Fibroblast of lung (primary cell): ENCODE data around the gene TENT4A. TPM values are rescaled to one million over a fixed set of nuclear protein-coding genes. Genes with fewer than 3 reads are reported as not detected.

Experiments used
- DNase-seq, 2 donors: peaks; one replicate each; pipeline versions ENCODE4 v3.0.0 to v3.0.0-alpha.2; 2010; ENCODE audit warnings: low read depth in 2 of 2
- H2AFZ ChIP-seq: 2 replicates; pipeline ENCODE4 v1.5.1; 2012; ENCODE audit warnings: low read length, control low read depth, inconsistent platforms
- H3K27ac ChIP-seq: 2 replicates; pipeline ENCODE4 v1.5.1; 2011; ENCODE audit warnings: low read length, control low read depth; ENCODE audit not compliant: insufficient read depth
- H3K27me3 ChIP-seq: 2 replicates; pipeline ENCODE4 v1.5.1; 2011; ENCODE audit warnings: mild to moderate bottlenecking, low read length; ENCODE audit not compliant: control insufficient read depth, insufficient read depth
- H3K36me3 ChIP-seq: 2 replicates; pipeline ENCODE4 v1.5.1; 2011; ENCODE audit warnings: low read length; ENCODE audit not compliant: control insufficient read depth, insufficient read depth
- H3K4me1 ChIP-seq: 2 replicates; pipeline ENCODE4 v1.5.1; 2011; ENCODE audit warnings: low read length; ENCODE audit not compliant: control insufficient read depth, insufficient read depth; ENCODE audit errors: extremely low read depth
- H3K4me2 ChIP-seq: 2 replicates; pipeline ENCODE4 v1.5.1; 2011; ENCODE audit warnings: low read length, control low read depth; ENCODE audit not compliant: insufficient read depth; ENCODE audit errors: extremely low read depth
- H3K4me3 ChIP-seq, 4 experiments: fragments of 200-600 bp in 1 of 4; sonication (generic) in 1 of 4; replicated peaks in 1 of 4; 2 replicates each; pipeline ENCODE4 v1.5.1; 2011 to 2016; ENCODE audit warnings: low read length in 4 of 4, low read depth in 3 of 4, mild to moderate bottlenecking in 3 of 4, control low read depth in 2 of 4, inconsistent platforms in 1 of 4, mixed read lengths in 1 of 4; ENCODE audit not compliant: insufficient read depth in 1 of 4; ENCODE audit errors: control extremely low read depth in 1 of 4
- H3K79me2 ChIP-seq: 2 replicates; pipeline ENCODE4 v1.5.1; 2012; ENCODE audit warnings: mild to moderate bottlenecking, low read length, inconsistent platforms; ENCODE audit not compliant: control insufficient read depth, insufficient read depth
- H3K9ac ChIP-seq: 2 replicates; pipeline ENCODE4 v1.5.1; 2011; ENCODE audit warnings: mild to moderate bottlenecking, low read length, control low read depth; ENCODE audit not compliant: insufficient read depth
- H3K9me3 ChIP-seq: 2 replicates; pipeline ENCODE4 v1.5.1; 2012; ENCODE audit warnings: low read depth, low read length; ENCODE audit not compliant: control insufficient read depth, insufficient read depth
- H4K20me1 ChIP-seq: 2 replicates; pipeline ENCODE4 v1.5.1; 2011; ENCODE audit warnings: low read length; ENCODE audit not compliant: control insufficient read depth, insufficient read depth; ENCODE audit errors: extremely low read depth
- CTCF ChIP-seq, 2 donors: IDR thresholded peaks in 1 of 2; conservative IDR thresholded peaks in 1 of 2; 1 replicate in 1 of 2; 2 replicates in 1 of 2; pipeline ENCODE4 v1.5.1; 2011 to 2012; ENCODE audit warnings: low read length in 2 of 2, control low read depth in 1 of 2, inconsistent platforms in 1 of 2, low read depth in 1 of 2, mild to moderate bottlenecking in 1 of 2
- EZH2 ChIP-seq: IDR thresholded peaks from 2 replicates; pipeline ENCODE4 v1.5.1; 2012; ENCODE audit warnings: low read length, control low read depth, mild to moderate bottlenecking; ENCODE audit errors: missing control alignments
- polyA plus RNA-seq, 2 donors: library from polyadenylated mRNA; depleted of rRNA in 1 of 2; stranded (reverse) in 1 of 2; unstranded in 1 of 2; fragments of >200 nt; gene quantifications; 2 replicates each; pipeline ENCODE4 v1.2.1, GENCODE V29; 2011 to 2012; ENCODE audit warnings: missing spikeins in 1 of 2
- total RNA-seq: library from RNA; depleted of rRNA; stranded (reverse); fragments of >200 nt; gene quantifications from 2 replicates; pipeline ENCODE4 v1.2.1, GENCODE V29; 2014

The TENT4A gene
- total and polyA plus RNA-seq, 2 donors (not counting 1 experiment from before 2014, with no cell fraction given): 3.1 to 10.4 TPM

DNA sequence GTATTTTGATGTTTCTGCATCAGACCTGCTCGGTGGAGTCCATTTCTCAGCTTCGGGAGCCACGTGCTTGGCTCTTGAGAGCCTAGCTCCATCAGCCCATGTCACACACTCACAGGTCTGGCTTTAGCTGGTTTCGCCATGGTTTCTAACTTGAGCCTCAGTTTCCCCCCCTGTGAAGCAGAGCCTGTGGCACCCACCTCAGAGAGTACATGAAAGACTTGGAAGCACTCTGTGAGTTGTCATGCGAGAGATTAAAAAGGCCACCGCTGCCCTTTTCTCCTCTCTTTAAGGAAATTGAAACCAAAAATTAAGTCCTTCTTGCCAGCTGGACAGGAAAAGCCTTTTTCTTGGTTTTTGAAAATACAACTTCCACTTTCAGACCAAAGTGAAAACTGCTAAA lies 8.8 kb downstream of the TENT4A start:
- no peak for TF ChIP-seq EZH2
- TF ChIP-seq CTCF (conservative IDR thresholded peaks at IDR 0.05 in 1 of 2, IDR thresholded peaks at IDR 0.05 in 1 of 2; ENCODE audit: low read depth in 1 of 2, low read length in 2 of 2): no peak
- H3K27ac ChIP-seq: peak overlapping the region; percentile 84
- peak overlapping the region; percentile 33 for H3K9ac ChIP-seq
- peak overlapping the region; percentile 98 for H3K4me2 ChIP-seq
- H3K36me3 ChIP-seq: peaks cover 2% of the 10 kb centered on the region
- peaks cover 14% of the 10 kb centered on the region for H3K4me1 ChIP-seq
- H3K79me2 ChIP-seq: peaks cover 97% of the 10 kb centered on the region
- peak in 1 of 2 donors; percentile 38 for DNase-seq
- H3K9me3 ChIP-seq: no peaks in the 10 kb centered on the region
- no peaks in the 10 kb centered on the region for H3K27me3 ChIP-seq
- H2AFZ ChIP-seq: peak overlapping the region; percentile 21
- H4K20me1 ChIP-seq: no peaks in the 10 kb centered on the region
- H3K4me3 ChIP-seq: peak overlapping the region; percentile 16 to 58 (median 56)

DNA sequence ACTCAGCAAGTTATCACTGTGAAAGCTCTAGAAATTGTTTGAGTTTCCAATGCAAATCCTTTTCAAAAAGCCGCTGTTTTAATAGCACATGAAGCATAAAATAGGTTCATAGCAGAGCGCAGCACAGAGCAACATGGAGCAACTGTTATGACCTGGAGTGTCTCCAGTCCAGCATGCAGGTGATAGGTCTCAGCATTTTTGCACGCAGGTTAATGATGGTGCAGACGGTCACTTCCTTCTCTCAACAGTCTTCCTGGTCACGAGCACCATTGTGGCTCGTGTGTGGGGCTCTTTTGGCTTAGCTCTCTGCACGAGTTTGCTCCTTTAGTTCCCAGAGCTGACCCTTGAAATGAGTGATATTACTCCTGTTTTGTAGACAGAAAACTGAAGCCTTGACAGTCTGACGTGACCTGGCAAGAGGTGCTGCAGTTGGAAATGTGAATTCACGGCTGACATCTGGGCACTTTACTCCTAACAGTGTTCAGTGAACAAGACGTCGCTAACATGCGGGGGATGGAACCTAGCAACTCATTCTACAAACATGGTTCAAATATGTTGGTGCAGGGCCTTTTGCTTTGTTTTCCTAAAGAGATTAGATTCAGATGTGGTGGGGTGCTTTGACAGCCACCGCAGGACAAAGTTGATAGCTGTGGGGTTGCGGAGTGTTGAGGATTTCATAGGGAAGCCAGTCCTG lies 10.0 kb downstream of the TENT4A start:
- no peak overlapping the region for H2AFZ ChIP-seq
- no peaks in the 10 kb centered on the region for H3K9me3 ChIP-seq
- H3K36me3 ChIP-seq: peaks cover 2% of the 10 kb centered on the region
- peak overlapping the region in 1 of 4 experiments; percentile 22 for H3K4me3 ChIP-seq
- DNase-seq: no peak
- peaks cover 97% of the 10 kb centered on the region for H3K79me2 ChIP-seq
- H4K20me1 ChIP-seq: no peaks in the 10 kb centered on the region
- no peaks in the 10 kb centered on the region for H3K27me3 ChIP-seq
- H3K4me1 ChIP-seq: peaks cover 14% of the 10 kb centered on the region
- no peak overlapping the region for H3K27ac ChIP-seq
- TF ChIP-seq CTCF (conservative IDR thresholded peaks at IDR 0.05 in 1 of 2, IDR thresholded peaks at IDR 0.05 in 1 of 2; ENCODE audit: low read depth in 1 of 2, low read length in 2 of 2) (no peak), EZH2 (no peak)
- H3K4me2 ChIP-seq: peak overlapping the region; percentile 5
- H3K9ac ChIP-seq: no peak overlapping the region

DNA sequence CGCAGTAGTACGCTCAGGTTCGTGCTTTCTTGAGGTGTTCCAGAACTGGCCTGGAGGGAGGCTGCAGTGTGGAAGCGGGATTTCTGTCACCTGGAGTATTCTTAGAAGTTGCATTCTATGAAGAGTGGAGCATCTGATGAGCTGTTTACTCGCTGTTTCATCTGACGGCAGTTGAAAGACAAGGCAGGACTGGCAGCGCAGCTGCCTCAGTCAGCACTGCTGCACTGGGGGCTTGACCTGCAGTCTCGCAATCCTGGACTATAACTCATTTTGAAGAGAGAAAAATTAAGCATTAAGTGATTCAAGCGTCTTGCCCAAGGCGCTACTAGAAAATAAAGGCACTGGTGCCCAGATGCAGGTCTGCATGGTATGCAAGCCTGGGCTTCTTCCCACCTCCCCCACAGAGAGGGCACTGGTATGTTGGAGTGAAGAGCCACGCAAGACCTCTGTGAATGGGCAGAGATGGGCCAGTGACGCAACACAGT lies 10.6 kb downstream of the TENT4A start:
- Histone ChIP-seq H3K79me2 (peaks cover 97% of the 10 kb centered on the region), H3K4me2 (peak overlapping the region; percentile 5), H3K4me1 (peaks cover 14% of the 10 kb centered on the region), H3K9ac (no peak overlapping the region), H2AFZ (no peak overlapping the region), H3K27ac (no peak overlapping the region), H3K4me3 (peak overlapping the region in 1 of 4 experiments; percentile 22), H3K9me3 (no peaks in the 10 kb centered on the region), H4K20me1 (no peaks in the 10 kb centered on the region), H3K36me3 (peaks cover 2% of the 10 kb centered on the region), H3K27me3 (no peaks in the 10 kb centered on the region)
- TF ChIP-seq EZH2 (no peak), CTCF (conservative IDR thresholded peaks at IDR 0.05 in 1 of 2, IDR thresholded peaks at IDR 0.05 in 1 of 2; ENCODE audit: low read depth in 1 of 2, low read length in 2 of 2) (no peak)
- no peak for DNase-seq
